SJSA1 (cell line): ENCODE measurements around the gene SCGB1C2. TPM values are rescaled to one million over a fixed set of nuclear protein-coding genes. Genes with fewer than 3 reads are reported as not detected.

ENCODE experiments used
- DNase-seq, 2 experiments: peaks; one replicate each; pipeline ENCODE4 v3.0.0-alpha.2; 2015 to 2020; ENCODE audit warnings: low spot score in 2 of 2, low read depth in 1 of 2
- H3K27ac ChIP-seq: fragments of 250-450 bp; sonication (Bioruptor Pico); 2 replicates; pipeline ENCODE4 v1.5.1; 2020; ENCODE audit warnings: mild to moderate bottlenecking, moderate library complexity
- H3K27me3 ChIP-seq: fragments of 250-450 bp; sonication (Bioruptor Pico); replicated peaks from 2 replicates; pipeline ENCODE4 v1.5.1; 2020; ENCODE audit warnings: mild to moderate bottlenecking, moderate library complexity
- H3K36me3 ChIP-seq: fragments of 250-450 bp; sonication (Bioruptor Pico); 2 replicates; pipeline ENCODE4 v1.5.1; 2020; ENCODE audit warnings: mild to moderate bottlenecking
- H3K4me1 ChIP-seq: fragments of 250-450 bp; sonication (Bioruptor Pico); replicated peaks from 2 replicates; pipeline ENCODE4 v1.6.1; 2021; ENCODE audit warnings: mild to moderate bottlenecking
- H3K4me3 ChIP-seq: fragments of 250-450 bp; sonication (Bioruptor Pico); 2 replicates; pipeline ENCODE4 v1.5.1; 2020; ENCODE audit warnings: mild to moderate bottlenecking
- H3K9me3 ChIP-seq: fragments of 250-450 bp; sonication (Bioruptor Pico); replicated peaks from 2 replicates; pipeline ENCODE4 v1.5.1; 2020; ENCODE audit warnings: mild to moderate bottlenecking
- total RNA-seq: library from RNA; depleted of rRNA; stranded (reverse); fragments of >200 nt; shearing (Covaris generic); gene quantifications from 2 replicates; pipeline ENCODE4 v1.2.3, GENCODE V29; 2014

Gene SCGB1C2
- total RNA-seq, 1 experiment from 2014 or later, result not detected

- H3K27ac ChIP-seq, result no peak overlapping the region
- no peaks in the 10 kb centered on the region for H3K36me3 ChIP-seq
- no peaks in the 10 kb centered on the region; the same call in 1 of the 2 replicates for H3K9me3 ChIP-seq
- DNase-seq, result no peak
- 0 out of 2 replicates have a peak, but pooled peaks cover 4% of the 10 kb centered on the region for H3K4me1 ChIP-seq
- H3K4me3 ChIP-seq, result no peak overlapping the region
- H3K27me3 ChIP-seq, result no peaks in the 10 kb centered on the region
Observed at GRCh38 chr17:153851-154250, 16.5 kb downstream of the SCGB1C2 start.

- Histone ChIP-seq H3K36me3 (no peaks in the 10 kb centered on the region), H3K4me3 (no peak overlapping the region), H3K27me3 (no peaks in the 10 kb centered on the region), H3K9me3 (no peaks in the 10 kb centered on the region; the same call in 1 of the 2 replicates), H3K27ac (no peak overlapping the region), H3K4me1 (0 out of 2 replicates have a peak, but pooled peaks cover 4% of the 10 kb centered on the region)
- DNase-seq, result no peak
Observed at GRCh38 chr17:155576-155975, 18.2 kb downstream of the SCGB1C2 start.

GRCh38 chr17:156094-156621 is 18.8 kb downstream of the SCGB1C2 start:
- no peaks in the 10 kb centered on the region for H3K36me3 ChIP-seq
- DNase-seq, result no peak
- H3K4me3 ChIP-seq, result no peak overlapping the region
- H3K9me3 ChIP-seq, result no peaks in the 10 kb centered on the region; the same call in 1 of the 2 replicates
- H3K27me3 ChIP-seq, result no peaks in the 10 kb centered on the region
- 0 out of 2 replicates have a peak, but pooled peaks cover 4% of the 10 kb centered on the region for H3K4me1 ChIP-seq
- H3K27ac ChIP-seq, result no peak overlapping the region

GRCh38 chr17:156946-157345 is 19.6 kb downstream of the SCGB1C2 start:
- Histone ChIP-seq H3K9me3 (no peaks in the 10 kb centered on the region; the same call in 1 of the 2 replicates), H3K4me1 (0 out of 2 replicates have a peak, but pooled peaks cover 4% of the 10 kb centered on the region), H3K27ac (no peak overlapping the region), H3K27me3 (no peaks in the 10 kb centered on the region), H3K4me3 (no peak overlapping the region), H3K36me3 (no peaks in the 10 kb centered on the region)
- DNase-seq, result no peak

GRCh38 chr17:157901-158300 is 20.5 kb downstream of the SCGB1C2 start:
- H3K36me3 ChIP-seq, result no peaks in the 10 kb centered on the region
- H3K4me3 ChIP-seq, result no peak overlapping the region
- H3K9me3 ChIP-seq, result no peaks in the 10 kb centered on the region
- no peaks in the 10 kb centered on the region for H3K27me3 ChIP-seq
- H3K4me1 ChIP-seq, result 0 out of 2 replicates have a peak, but pooled peaks cover 2% of the 10 kb centered on the region
- DNase-seq, result no peak
- H3K27ac ChIP-seq, result no peak overlapping the region

- Histone ChIP-seq H3K27me3 (no peaks in the 10 kb centered on the region; the same call in 1 of the 2 replicates), H3K36me3 (no peaks in the 10 kb centered on the region), H3K9me3 (no peaks in the 10 kb centered on the region), H3K4me3 (no peak overlapping the region), H3K4me1 (no peaks in the 10 kb centered on the region), H3K27ac (no peak overlapping the region)
- no peak for DNase-seq
Observed at GRCh38 chr17:158379-158778, 21.0 kb downstream of the SCGB1C2 start.

GRCh38 chr17:159609-160008 is 22.2 kb downstream of the SCGB1C2 start:
- Histone ChIP-seq H3K9me3 (no peaks in the 10 kb centered on the region), H3K27ac (no peak overlapping the region), H3K4me1 (no peaks in the 10 kb centered on the region), H3K4me3 (no peak overlapping the region), H3K36me3 (no peaks in the 10 kb centered on the region), H3K27me3 (no peaks in the 10 kb centered on the region; the same call in 1 of the 2 replicates)
- DNase-seq, result no peak

- no peaks in the 10 kb centered on the region for H3K4me1 ChIP-seq
- H3K27ac ChIP-seq, result no peak overlapping the region
- no peaks in the 10 kb centered on the region; the same call in 1 of the 2 replicates for H3K27me3 ChIP-seq
- H3K4me3 ChIP-seq, result no peak overlapping the region
- no peaks in the 10 kb centered on the region for H3K36me3 ChIP-seq
- no peaks in the 10 kb centered on the region for H3K9me3 ChIP-seq
- DNase-seq, result no peak
Observed at GRCh38 chr17:160336-160735, 23.0 kb downstream of the SCGB1C2 start.

- no peaks in the 10 kb centered on the region; the same call in 1 of the 2 replicates for H3K27me3 ChIP-seq
- no peaks in the 10 kb centered on the region for H3K9me3 ChIP-seq
- DNase-seq, result no peak
- no peak overlapping the region for H3K27ac ChIP-seq
- H3K36me3 ChIP-seq, result no peaks in the 10 kb centered on the region
- H3K4me1 ChIP-seq, result no peaks in the 10 kb centered on the region
- no peak overlapping the region for H3K4me3 ChIP-seq
Observed at GRCh38 chr17:161481-161880, 24.1 kb downstream of the SCGB1C2 start.

- no peak for DNase-seq
Observed at GRCh38 chr17:162689-163088, 25.3 kb downstream of the SCGB1C2 start.

GRCh38 chr17:163514-164098 is 26.2 kb downstream of the SCGB1C2 start:
- H3K9me3 ChIP-seq, result no peaks in the 10 kb centered on the region
- no peak for DNase-seq
- H3K4me3 ChIP-seq, result no peak overlapping the region
- no peak overlapping the region for H3K27ac ChIP-seq
- no peaks in the 10 kb centered on the region for H3K4me1 ChIP-seq
- no peaks in the 10 kb centered on the region; the same call in 1 of the 2 replicates for H3K27me3 ChIP-seq
- no peaks in the 10 kb centered on the region for H3K36me3 ChIP-seq

More at GRCh38 chr17:162689-163088, 25.3 kb downstream of the SCGB1C2 start:
- Histone ChIP-seq H3K27ac (no peak overlapping the region), H3K4me3 (no peak overlapping the region), H3K36me3 (no peaks in the 10 kb centered on the region), H3K27me3 (no peaks in the 10 kb centered on the region; the same call in 1 of the 2 replicates), H3K9me3 (no peaks in the 10 kb centered on the region), H3K4me1 (no peaks in the 10 kb centered on the region)

- no peak for DNase-seq
- H3K36me3 ChIP-seq, result no peaks in the 10 kb centered on the region
- no peaks in the 10 kb centered on the region; the same call in 1 of the 2 replicates for H3K27me3 ChIP-seq
Observed at GRCh38 chr17:164303-165235, 27.2 kb downstream of the SCGB1C2 start.

GRCh38 chr17:165939-166338 is 28.6 kb downstream of the SCGB1C2 start:
- Histone ChIP-seq H3K27ac (no peak overlapping the region), H3K4me1 (no peaks in the 10 kb centered on the region), H3K36me3 (no peaks in the 10 kb centered on the region), H3K9me3 (no peaks in the 10 kb centered on the region), H3K4me3 (no peak overlapping the region), H3K27me3 (no peaks in the 10 kb centered on the region; the same call in 1 of the 2 replicates)
- DNase-seq, result no peak

More at GRCh38 chr17:164303-165235, 27.2 kb downstream of the SCGB1C2 start:
- H3K9me3 ChIP-seq, result no peaks in the 10 kb centered on the region
- no peak overlapping the region for H3K4me3 ChIP-seq
- no peaks in the 10 kb centered on the region for H3K4me1 ChIP-seq
- no peak overlapping the region for H3K27ac ChIP-seq
